ENCODE measurements around the gene SERTAD3.
"Not testable (repeated sequence)": the region's sequence is repeated elsewhere in the genome, so short reads cannot be mapped to it uniquely, and the experiment has no call there.

GRCh38 chr19:40430242-40430641, 13.9 kb downstream of the SERTAD3 start:
- TF ChIP-seq CTCF, POLR2A (IDR thresholded peaks at IDR 0.05): not testable (repeated sequence)
